IMR-90 (cell line): ENCODE measurements around the gene PKD1. TPM values are rescaled to one million over a fixed set of nuclear protein-coding genes. Genes with fewer than 3 reads are reported as not detected.

ENCODE experiments used
- ATAC-seq: fragments of 200-7000 bp; cut with Tn5 transposase; 2 replicates; pipeline ENCODE4 v1.9.1; 2020; ENCODE audit warnings: low read depth, mild to moderate bottlenecking, moderate library complexity
- BruUV-seq: library from RNA; stranded (reverse); fragments of 400-500 nt; replicated peaks from 2 replicates; lab custom pipeline; 2021; lab: Mats Ljungman, UMichigan
- CTCF ChIA-PET: fragments of 300-600 bp; formaldehyde crosslinking; extraction: SDS; loops from one replicate; lab custom pipeline; 2021; ENCODE audit warnings: antibody characterized with exemption; lab: Yijun Ruan, JAX
- POLR2A ChIA-PET: fragments of 300-600 bp; sonication (Branson Sonifier 250); formaldehyde crosslinking; loops from one replicate; lab custom pipeline; 2022; ENCODE audit warnings: antibody characterized with exemption; ENCODE audit not compliant: unreplicated experiment; lab: Charles Lee
- DNase-seq: peaks from one replicate; pipeline ENCODE4 v3.0.0; 2013
- H2AFZ ChIP-seq: replicated peaks from 2 replicates; pipeline ENCODE3; 2013; ENCODE audit warnings: low read length, mild to moderate bottlenecking; ENCODE audit not compliant: poor library complexity
- H2AK5ac ChIP-seq: 2 replicates; pipeline ENCODE4 v1.6.1; 2013; ENCODE audit warnings: low read depth, low read length, inconsistent platforms
- H2AK9ac ChIP-seq: replicated peaks from 2 replicates; pipeline ENCODE3; 2013; ENCODE audit warnings: mild to moderate bottlenecking, low read depth, low read length, moderate library complexity; ENCODE audit not compliant: poor library complexity
- H2BK120ac ChIP-seq: 2 replicates; pipeline ENCODE4 v1.6.1; 2013; ENCODE audit warnings: low read depth, low read length, inconsistent platforms
- H2BK15ac ChIP-seq: 3 replicates; pipeline ENCODE4 v1.6.1; 2013; ENCODE audit warnings: low read depth, low read length, inconsistent platforms
- H2BK20ac ChIP-seq: 2 replicates; pipeline ENCODE4 v1.6.1; 2013; ENCODE audit warnings: low read depth, mild to moderate bottlenecking, inconsistent platforms, low read length, moderate library complexity
- H2BK5ac ChIP-seq: 2 replicates; pipeline ENCODE4 v1.6.1; 2013; ENCODE audit warnings: mild to moderate bottlenecking, low read depth, low read length, inconsistent platforms; ENCODE audit not compliant: poor library complexity, severe bottlenecking
- H3K14ac ChIP-seq: replicated peaks from 2 replicates; pipeline ENCODE4 v1.6.1; 2013; ENCODE audit warnings: low read depth, low read length, inconsistent platforms
- H3K18ac ChIP-seq: 2 replicates; pipeline ENCODE4 v1.6.1; 2013; ENCODE audit warnings: low read depth, low read length, control low read depth
- H3K23ac ChIP-seq: 2 replicates; pipeline ENCODE4 v1.6.1; 2013; ENCODE audit warnings: low read depth, low read length, inconsistent platforms
- H3K27ac ChIP-seq: 2 replicates; pipeline ENCODE4 v1.5.1; 2013; ENCODE audit warnings: mild to moderate bottlenecking, control low read depth, low read length; ENCODE audit not compliant: insufficient read depth
- H3K27me3 ChIP-seq: 2 replicates; pipeline ENCODE4 v1.6.1; 2013; ENCODE audit warnings: low read length; ENCODE audit not compliant: control insufficient read depth, insufficient read depth
- H3K36me3 ChIP-seq: 2 replicates; pipeline ENCODE4 v1.6.1; 2013; ENCODE audit warnings: low read length, mixed read lengths; ENCODE audit not compliant: control insufficient read depth, insufficient read depth
- H3K4ac ChIP-seq: 2 replicates; pipeline ENCODE4 v1.6.1; 2013; ENCODE audit warnings: low read depth, low read length, inconsistent platforms
- H3K4me1 ChIP-seq: 2 replicates; pipeline ENCODE4 v1.6.1; 2013; ENCODE audit warnings: low read length, mixed read lengths; ENCODE audit not compliant: control insufficient read depth, insufficient read depth
- H3K4me2 ChIP-seq: 2 replicates; pipeline ENCODE4 v1.6.1; 2013; ENCODE audit warnings: low read depth, mild to moderate bottlenecking, control low read depth, low read length, moderate library complexity
- H3K4me3 ChIP-seq: 2 replicates; pipeline ENCODE4 v1.5.1; 2013; ENCODE audit warnings: low read depth, mild to moderate bottlenecking, control low read depth, low read length, moderate library complexity; ENCODE audit not compliant: insufficient read depth
- H3K56ac ChIP-seq: 2 replicates; pipeline ENCODE4 v1.6.1; 2013; ENCODE audit warnings: low read length, inconsistent platforms; ENCODE audit not compliant: insufficient read depth; ENCODE audit errors: extremely low read depth
- H3K79me1 ChIP-seq, 2 experiments: 2 replicates each; pipeline ENCODE4 v1.6.1; 2013; ENCODE audit warnings: low read length in 2 of 2, inconsistent platforms in 1 of 2, low read depth in 1 of 2
- H3K9ac ChIP-seq: 2 replicates; pipeline ENCODE4 v1.6.1; 2013; ENCODE audit warnings: low read depth, low read length, control low read depth
- H3K9me1 ChIP-seq: 2 replicates; pipeline ENCODE4 v1.6.1; 2013; ENCODE audit warnings: low read length, inconsistent platforms; ENCODE audit not compliant: insufficient read depth
- H3K9me3 ChIP-seq: 2 replicates; pipeline ENCODE4 v1.6.1; 2013; ENCODE audit warnings: low read length; ENCODE audit not compliant: control insufficient read depth, insufficient read depth
- H4K20me1 ChIP-seq: 2 replicates; pipeline ENCODE4 v1.6.1; 2013; ENCODE audit warnings: low read length, inconsistent platforms; ENCODE audit not compliant: insufficient read depth
- H4K5ac ChIP-seq: 2 replicates; pipeline ENCODE4 v1.6.1; 2013; ENCODE audit warnings: mild to moderate bottlenecking, low read depth, low read length, control low read depth
- H4K8ac ChIP-seq, 2 experiments: 2 replicates each; pipeline ENCODE4 v1.6.1; 2013; ENCODE audit warnings: low read depth in 2 of 2, low read length in 2 of 2, control low read depth in 1 of 2, inconsistent platforms in 1 of 2
- H4K91ac ChIP-seq: 2 replicates; pipeline ENCODE4 v1.6.1; 2013; ENCODE audit warnings: low read depth, low read length, inconsistent platforms; ENCODE audit not compliant: insufficient read depth
- CHD1 ChIP-seq: IDR thresholded peaks from 2 replicates; pipeline ENCODE4 v1.6.1; 2012; ENCODE audit warnings: low read depth, low read length, improper control_type of control experiment
- POLR2A ChIP-seq: IDR thresholded peaks from 2 replicates; pipeline ENCODE4 v1.6.1; 2012; ENCODE audit warnings: mild to moderate bottlenecking, low read depth, low read length
- WGBS, 2 experiments: methylation state at CpG; one replicate each; pipeline versions ENCODE4 v1.1.5 to v1.1.7; 2013; ENCODE audit warnings: missing lambda C conversion rate in 2 of 2; ENCODE audit not compliant: insufficient read length in 1 of 2; ENCODE audit errors: extremely low coverage in 2 of 2; 5-methylcytosine and 5-hydroxymethylcytosine counted together
- dilution Hi-C: fragments of 300-500 bp; cut with HindIII; formaldehyde crosslinking; loops from one replicate; pipeline ENCODE4 v1.14.3; 2018; ENCODE audit warnings: low sequenced_read_pairs; ENCODE audit not compliant: unreplicated experiment
- in situ Hi-C: fragments of 300-500 bp; cut with MboI; formaldehyde crosslinking; loops from 3 replicates; pipeline ENCODE4 v1.14.3; 2019; ENCODE audit warnings: low sequenced_read_pairs, inconsistent platforms, mixed read lengths
- intact Hi-C: fragments of 100-400 bp; cut with micrococcal nuclease; formaldehyde crosslinking; loops from 2 replicates; pipeline ENCODE4 v1.10.0; 2022
- polyA plus RNA-seq, 3 experiments: library from polyadenylated mRNA; depleted of rRNA; stranded (reverse); fragments of >200 nt; gene quantifications; 2 replicates each; pipeline ENCODE4 v1.2.3, GENCODE V29; 2012; ENCODE audit warnings: low replicate concordance in 1 of 3
- total RNA-seq: library from RNA; depleted of rRNA; stranded (reverse); fragments of >200 nt; gene quantifications from 2 replicates; pipeline ENCODE4 v1.2.3, GENCODE V29; 2012

The PKD1 gene
- total and polyA plus RNA-seq, 2 of the 4 experiments (the other 2 are of a cell fraction) = 7.9 to 97.3 TPM

DNA sequence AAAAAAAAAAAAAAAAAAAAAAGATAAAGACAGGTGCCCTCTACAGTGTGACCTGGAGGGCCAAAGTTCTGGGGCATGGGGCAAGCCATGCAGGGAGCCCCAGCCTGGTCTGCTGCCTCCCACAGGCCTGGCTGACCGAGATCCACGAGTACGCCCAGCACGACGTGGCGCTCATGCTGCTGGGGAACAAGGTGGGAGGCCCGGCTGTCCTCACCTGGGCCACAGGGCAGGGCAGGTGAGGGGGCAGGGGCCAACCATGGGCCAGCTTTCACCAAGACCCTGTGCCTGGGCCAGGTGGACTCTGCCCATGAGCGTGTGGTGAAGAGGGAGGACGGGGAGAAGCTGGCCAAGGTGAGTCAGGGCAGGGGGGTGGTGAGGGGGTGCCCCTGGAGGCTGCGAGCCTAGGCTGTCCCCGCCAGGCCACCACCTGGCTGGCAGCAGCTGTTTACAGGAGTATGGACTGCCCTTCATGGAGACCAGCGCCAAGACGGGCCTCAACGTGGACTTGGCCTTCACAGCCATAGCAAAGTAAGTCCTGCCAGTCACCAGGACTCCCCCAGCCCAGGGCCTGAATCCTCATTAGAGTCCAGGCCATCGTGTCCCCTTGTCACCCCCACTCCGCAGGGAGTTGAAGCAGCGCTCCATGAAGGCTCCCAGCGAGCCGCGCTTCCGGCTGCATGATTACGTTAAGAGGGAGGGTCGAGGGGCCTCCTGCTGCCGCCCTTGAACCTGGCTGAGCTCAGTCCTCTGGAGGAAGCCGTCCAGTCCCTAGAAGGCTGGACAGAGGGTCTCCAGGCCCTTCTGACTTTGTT, 17.2 kb upstream of the PKD1 start:
- ATAC-seq = no peak

More for the DNA sequence above, 17.2 kb upstream of the PKD1 start:
- Histone ChIP-seq H3K36me3 (peaks cover 32% of the 10 kb centered on the region), H2BK5ac (peak overlapping the region; percentile 7), H3K23ac (peak overlapping the region; percentile 93; the same call in 1 of the 2 replicates), H3K4ac (peak overlapping the region; percentile 49), H3K9me1 (peaks cover 15% of the 10 kb centered on the region), H2BK20ac (no peak overlapping the region), H2AK9ac (peak overlapping the region; percentile 92), H3K9me3 (no peaks in the 10 kb centered on the region), H3K79me1 (peaks cover 11 to 83% of the 10 kb centered on the region in 2 experiments; a peak in 3 of 4 replicates), H2AFZ (peak overlapping the region; percentile 57), H3K4me1 (peaks cover 48% of the 10 kb centered on the region), H2AK5ac (peak overlapping the region; percentile 80), H3K14ac (peak overlapping the region; percentile 97), H3K18ac (no peak overlapping the region), H3K56ac (peak overlapping the region; percentile 18; the same call in 1 of the 2 replicates), H4K8ac (peak overlapping the region in 1 of 2 experiments; percentile 14; a peak in 1 of 4 replicates), H2BK15ac (no peak overlapping the region), H2BK120ac (no peak overlapping the region), H3K9ac (peak overlapping the region; percentile 95), H4K20me1 (peaks cover 91% of the 10 kb centered on the region), H4K91ac (no peak overlapping the region), H3K4me3 (peak overlapping the region; percentile 64), H3K27ac (peak overlapping the region; percentile 62), H4K5ac (no peak overlapping the region), H3K27me3 (no peaks in the 10 kb centered on the region), H3K4me2 (peak overlapping the region; percentile 98)
- WGBS, 2 experiments = 8% methylated on average over 2 of the region's 25 CpGs; no CpG with 5 or more reads in 1 of the 2 experiments
- ChIA-PET POLR2A (interaction anchor here (0.5 kb wide), 1 partner anchor 32 kb away, joined by 5 read pairs; no protein-coding TSS in a partner anchor), CTCF (no interaction called here)
- no TSS peak for BruUV-seq
- TF ChIP-seq POLR2A (0 out of 2 replicates have a peak, but pooled peaks have one; percentile 39), CHD1 (no peak)
- in situ Hi-C loops (no loop called here), dilution Hi-C loops (no loop called here), intact Hi-C loops (no loop called here)
- no peak for DNase-seq
